NCI-H2196 (cell line): ENCODE results near the gene KATNIP.

ENCODE experiments used
- DNase-seq: peaks from one replicate; lab custom pipeline; 2025; ENCODE audit not compliant: unreplicated experiment; lab: John Stamatoyannopoulos, UW

Gene KATNIP

GRCh38 chr16:27549746-27550581, at the start of gene KATNIP, which contains the start of gene GTF3C1:
Gene KATNIP (plus strand): TSS chr16:27550144. CDS start chr16:27550171, 27 bp downstream.
Gene GTF3C1 (minus strand): TSS chr16:27549913. CDS start chr16:27549890, 23 bp downstream.
- peak; percentile 99 for DNase-seq

- DNase-seq = no peak
Observed at GRCh38 chr16:27500801-27501200, 49.1 kb upstream of the KATNIP start.

DNA sequence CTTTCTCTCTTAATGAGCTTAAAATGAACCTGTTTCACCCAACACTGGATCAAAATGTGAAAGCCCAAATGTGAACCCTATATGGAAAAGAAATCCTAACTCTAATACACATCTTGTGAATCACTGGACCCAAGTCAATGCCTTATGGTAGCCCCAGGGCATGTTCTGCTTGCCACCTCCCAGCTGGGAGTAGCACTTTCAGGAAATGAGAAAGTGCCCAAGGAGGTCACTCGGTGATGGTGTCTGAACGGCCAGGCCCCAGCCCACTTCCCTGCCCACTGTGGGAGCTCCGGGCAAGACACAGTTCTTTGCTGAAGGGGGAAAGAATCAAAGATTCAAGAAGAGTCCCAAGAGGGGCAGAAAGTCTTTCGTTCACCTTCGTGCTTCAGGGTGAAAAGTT, 46.3 kb upstream of the KATNIP start:
- no peak for DNase-seq

DNA sequence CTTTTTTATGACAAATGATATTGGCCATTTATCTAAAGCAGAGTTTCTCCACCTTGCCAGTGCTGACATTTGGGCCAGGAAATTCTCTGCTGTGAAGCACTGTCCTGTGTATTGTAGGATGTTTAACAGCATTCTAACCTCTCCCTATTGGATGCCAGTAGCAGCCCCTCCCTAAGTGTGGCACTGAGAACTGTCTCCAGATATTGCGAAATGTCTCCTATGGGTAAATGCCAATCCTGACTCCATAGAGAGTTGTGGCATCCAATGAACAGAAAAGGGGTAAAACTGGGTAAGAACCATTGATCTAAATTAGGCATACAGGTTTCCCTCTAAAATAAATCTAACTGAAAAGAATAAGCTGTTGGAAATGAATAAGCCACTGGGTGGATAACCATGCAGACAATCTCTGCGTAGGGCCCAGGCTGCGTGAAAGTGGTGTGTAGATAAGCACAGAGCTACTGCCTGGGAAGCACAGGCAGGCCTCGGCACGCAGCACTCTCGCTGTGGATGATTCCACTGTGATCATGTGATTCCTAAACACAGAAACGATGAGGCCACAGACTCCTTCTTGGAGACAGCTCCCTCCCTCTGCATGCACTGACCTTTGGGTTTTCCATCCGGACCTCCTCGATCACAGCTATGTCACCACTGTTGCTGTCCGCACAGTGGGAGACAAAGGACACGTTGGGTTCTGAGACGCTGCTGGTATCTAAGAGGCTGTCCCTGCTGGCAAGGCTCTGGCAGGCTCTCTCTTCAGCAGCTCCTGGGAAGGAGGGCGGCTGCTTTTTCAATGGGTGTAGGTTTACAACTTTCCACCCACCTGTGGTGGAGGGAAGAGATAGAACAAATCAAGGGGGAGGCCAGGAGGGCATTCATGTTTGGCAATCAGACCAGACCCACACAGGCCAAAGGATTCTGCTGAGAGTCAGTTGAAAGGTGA, 44.4 kb upstream of the KATNIP start:
- no peak for DNase-seq

DNA sequence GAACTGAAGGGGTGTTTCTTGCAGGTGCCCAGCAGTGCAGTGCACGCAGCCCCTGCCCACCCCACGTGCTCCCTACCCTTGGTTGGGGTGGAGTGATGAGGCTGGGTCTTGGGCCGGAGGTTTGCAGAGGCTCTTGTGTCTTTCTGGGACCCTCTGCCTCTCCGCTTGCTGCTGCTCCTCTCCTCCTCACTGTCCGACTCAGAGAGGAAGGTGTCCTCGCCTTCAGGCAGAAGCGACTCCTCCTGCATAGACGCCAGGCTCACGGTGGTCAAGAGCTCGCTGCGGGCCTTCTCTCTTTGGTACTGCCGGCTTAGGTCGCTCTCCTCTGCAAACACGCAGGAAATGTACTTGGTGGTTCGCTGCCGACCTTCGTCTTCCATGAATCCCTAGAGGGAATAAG, 43.2 kb upstream of the KATNIP start:
- no peak for DNase-seq

DNA sequence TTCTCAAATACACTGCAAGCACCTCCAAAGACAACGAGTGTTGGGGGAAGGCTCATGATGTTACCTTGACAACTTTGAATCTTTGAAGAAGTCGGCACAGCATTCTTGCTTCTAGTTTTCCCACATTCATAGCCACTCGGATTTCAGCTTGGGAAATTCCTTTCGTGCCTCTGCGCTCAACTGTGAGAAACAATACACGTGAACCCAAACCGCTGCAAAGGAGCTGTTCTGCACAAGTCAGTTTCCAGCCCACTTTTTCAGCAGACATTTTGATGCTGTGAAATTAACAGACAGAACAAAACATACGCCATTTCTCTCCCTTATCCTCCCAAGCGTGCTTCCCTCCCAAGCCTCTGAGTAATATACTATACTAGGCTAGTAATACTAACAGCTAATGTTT, 41.5 kb upstream of the KATNIP start:
- no peak for DNase-seq

- DNase-seq = no peak
Observed at GRCh38 chr16:27511657-27512448, 38.1 kb upstream of the KATNIP start.

DNA sequence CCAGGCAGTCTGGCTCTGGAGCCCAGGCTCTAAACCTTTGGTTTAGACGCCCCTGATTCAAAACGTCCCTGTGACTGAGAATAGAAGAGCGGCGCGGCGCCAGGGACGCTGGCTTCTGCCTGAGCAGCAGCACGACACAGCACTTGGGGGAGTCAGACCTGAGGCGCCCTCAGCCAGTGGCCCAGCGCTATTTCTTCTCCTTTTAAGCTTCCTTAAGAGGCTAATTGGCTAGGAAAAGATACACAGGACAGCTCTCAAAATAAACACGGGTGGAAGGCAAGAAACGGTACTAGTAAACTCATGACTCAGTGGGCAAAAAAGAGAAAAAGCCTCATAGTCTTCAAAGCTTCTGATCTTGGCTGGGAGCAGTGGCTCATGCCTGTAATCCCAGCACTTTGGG, 35.1 kb upstream of the KATNIP start:
- DNase-seq = no peak

- DNase-seq = peak; percentile 6
Observed at GRCh38 chr16:27515874-27516353, 34.0 kb upstream of the KATNIP start.

GRCh38 chr16:27516365-27516764, 33.6 kb upstream of the KATNIP start:
- DNase-seq = no peak

DNA sequence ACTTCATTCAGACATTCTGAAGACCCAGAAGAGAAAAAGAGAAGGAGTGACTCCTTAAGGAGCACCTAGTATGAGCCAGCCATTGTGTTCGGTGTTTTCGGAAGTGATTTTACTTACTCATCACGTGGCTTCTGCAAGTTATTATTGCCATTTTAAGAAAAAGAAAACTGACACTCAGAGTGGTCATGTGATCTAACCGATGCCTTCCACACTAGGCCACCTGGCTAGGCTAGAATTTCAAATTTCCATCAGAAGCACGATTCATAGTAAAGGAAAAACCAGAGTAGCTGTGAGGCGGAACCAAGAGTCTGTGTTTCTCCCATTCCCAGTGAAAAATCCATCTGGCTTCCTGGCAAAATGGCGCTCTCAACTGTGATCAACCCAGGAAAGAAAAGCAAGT, 32.3 kb upstream of the KATNIP start:
- no peak for DNase-seq

- no peak for DNase-seq
Observed at GRCh38 chr16:27518226-27518625, 31.7 kb upstream of the KATNIP start.

DNA sequence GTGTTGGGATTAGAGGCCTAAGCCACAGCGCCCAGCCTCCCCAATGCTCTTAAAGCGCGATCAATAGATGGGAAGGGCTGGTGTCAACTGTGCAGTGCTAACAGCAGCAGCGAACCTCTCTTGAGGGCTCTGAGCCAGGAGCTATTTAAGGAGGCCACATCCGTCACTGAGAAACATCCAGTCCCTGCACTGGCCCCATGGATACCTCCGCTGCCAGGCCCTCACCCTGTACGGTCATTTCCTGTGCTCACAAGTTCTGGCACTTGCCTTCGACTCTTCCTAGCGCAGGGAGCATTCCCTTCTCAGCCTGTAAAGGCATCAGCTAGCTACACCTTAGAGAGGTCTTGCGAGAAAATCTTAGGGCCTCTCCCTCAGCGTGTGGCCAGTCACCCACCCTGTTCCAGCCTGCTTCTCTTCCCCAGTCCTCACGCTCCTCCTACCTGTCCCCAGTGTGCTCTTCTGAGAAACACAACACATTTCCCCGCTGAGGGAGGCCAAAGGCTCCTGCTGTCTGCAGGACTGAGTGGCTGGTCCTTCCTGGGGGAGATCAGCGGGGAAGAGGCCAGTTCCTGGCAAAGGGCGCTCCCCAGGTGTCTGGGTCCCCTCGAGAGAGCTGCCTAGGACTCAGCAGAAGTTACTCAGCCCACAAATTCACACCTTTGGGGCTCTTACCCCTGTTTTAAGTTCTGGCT, 28.8 kb upstream of the KATNIP start:
- no peak for DNase-seq

GRCh38 chr16:27522173-27522707, 27.7 kb upstream of the KATNIP start:
- no peak for DNase-seq

DNA sequence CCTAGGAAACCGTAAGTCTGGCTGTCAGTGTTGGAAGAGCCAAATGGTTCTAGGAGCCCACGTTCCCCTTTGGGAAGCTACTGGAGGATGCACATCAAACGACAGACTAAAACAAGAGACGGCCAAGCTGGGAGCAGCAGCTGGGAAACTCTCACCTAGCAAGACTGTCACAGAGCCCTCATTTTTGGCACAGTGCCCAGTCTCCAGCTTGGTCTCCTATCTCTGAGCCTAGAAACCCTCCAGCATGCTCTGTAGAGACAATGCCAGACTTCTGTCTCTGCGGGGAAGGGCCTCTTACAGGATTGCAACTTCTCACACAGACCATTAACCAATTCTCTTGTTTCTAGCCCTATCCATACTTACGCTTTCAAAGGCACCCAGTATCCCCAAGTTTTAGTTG, 23.8 kb upstream of the KATNIP start:
- peak; percentile 54 for DNase-seq

GRCh38 chr16:27528294-27528693, 21.6 kb upstream of the KATNIP start:
- no peak for DNase-seq

GRCh38 chr16:27529962-27530361, 20.0 kb upstream of the KATNIP start:
- no peak for DNase-seq

DNA sequence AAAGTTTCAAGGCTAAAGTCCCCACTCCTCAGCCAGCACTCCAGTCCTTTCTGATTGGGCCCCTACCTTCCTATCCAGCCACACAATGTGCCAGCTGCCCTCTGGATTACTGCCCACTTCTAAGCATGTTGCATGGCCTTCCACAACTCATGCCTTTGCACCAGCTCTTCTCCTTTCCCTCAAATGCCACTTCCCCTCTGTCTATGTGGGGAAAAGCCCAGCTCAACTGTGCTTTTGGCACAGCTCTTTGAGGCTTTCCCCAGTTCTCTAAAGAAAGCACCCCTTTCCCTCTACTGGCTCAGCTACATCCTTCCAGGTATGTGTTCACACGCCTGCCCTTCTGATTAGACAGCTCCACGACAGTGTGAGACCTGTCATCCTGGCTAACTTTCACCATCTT, 18.8 kb upstream of the KATNIP start:
- no peak for DNase-seq

DNA sequence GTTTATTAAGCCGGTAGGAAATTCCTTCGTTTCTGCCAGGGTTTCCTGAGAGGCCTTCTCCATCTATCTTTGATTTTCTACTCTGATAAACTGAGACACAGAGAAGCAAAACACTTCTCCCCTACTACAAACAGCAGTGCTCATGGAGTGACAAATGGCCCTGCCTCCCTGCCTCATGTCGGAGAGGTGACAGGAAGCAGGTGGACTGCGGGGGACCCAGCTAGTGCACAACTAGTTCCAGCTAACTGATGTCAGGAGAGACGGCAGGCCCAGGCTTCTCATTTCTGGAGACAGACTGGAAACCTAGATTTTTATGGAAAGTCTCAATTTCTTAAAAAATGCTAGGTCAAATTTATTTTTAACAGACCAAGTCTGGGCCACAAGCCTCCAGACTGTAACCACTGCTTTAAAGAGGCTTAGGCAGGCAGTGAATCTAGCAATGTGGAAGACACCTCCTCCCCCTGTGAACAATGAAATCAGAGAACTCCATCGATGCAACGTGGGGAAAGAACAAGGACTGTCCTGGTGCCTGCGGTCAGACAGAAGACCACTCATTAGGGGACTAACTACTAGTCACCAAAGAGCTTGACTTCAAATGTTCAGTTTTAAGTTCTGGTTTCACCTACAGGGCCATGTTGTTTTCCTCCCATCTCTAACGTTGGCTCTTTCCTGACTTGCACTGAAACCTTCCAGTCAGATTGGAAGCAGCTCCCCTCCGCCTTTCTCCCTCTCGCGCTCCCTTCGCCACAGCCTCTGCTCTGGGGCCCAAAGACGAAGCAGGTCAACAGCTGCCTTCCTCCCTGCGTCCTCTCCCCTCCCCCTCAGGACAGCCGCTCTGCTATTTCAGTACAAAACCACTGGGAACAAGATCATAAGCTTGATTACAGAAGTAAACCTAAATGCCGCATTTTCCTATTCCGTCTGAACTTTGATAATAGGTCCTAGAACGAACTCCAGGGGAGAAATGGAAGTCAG, 17.8 kb upstream of the KATNIP start:
- no peak for DNase-seq
